Measurements from ENCODE around the gene ATP1A1. TPM values are rescaled to one million over a fixed set of nuclear protein-coding genes. Genes with fewer than 3 reads are reported as not detected.

The ATP1A1 gene
- total RNA-seq, 4 donors from 2014 or later = 324 to 3,097 (median 1,990) TPM

DNA sequence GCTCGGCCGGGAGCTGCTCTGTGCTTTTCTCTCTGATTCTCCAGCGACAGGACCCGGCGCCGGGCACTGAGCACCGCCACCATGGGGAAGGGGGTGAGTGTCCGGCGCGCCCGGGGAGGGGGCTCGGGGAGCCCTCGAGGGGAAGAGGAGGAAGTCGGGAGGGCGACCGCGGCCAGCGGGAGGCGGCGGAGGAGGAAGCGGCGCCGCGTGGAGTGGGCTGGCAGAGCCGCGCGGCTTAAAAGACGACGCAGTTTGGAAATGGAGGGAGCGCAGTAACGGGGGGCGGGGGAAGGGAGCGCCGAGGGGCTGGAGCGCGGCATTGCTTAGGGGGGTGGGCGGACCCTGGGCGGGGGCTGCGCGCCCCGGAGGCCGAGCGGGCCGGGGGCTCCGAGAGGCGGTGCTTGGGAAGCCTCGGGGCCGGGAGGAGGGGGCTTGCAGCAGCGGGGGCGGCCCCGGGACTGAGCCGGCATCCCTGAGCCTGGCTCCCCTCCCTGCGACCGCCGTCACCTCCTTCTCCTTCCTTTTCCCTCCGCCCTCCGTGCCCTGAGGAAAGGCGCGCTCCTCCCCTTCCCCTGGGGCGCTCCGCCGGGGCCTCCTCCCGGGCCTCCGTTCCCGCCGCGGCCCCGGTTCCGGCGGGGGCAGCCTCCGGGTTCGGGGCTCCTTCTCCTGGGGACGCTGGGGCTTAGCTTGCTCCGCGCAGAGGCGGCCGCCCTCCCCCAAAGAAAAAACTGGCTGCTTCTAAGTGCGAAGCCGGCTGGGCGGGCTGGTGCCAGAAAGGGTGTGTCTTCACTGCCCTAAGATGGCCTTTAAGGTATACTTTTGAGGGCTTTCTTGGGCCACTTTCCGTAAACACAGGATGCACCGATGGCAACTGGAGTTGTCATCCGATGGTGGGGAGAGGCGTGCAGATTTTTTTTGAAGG lies 648 bp downstream of the ATP1A1 start:
- in situ Hi-C loops (cut with MboI; ENCODE audit: low pct_ligation_motif_present in 1 of 4, low pct_unique_long_range_greater_than_20kb in 1 of 4, low sequenced_read_pairs in 3 of 4) (loop anchor here (25.0 kb wide), 2 partner anchors 114 to 211 kb away; no protein-coding TSS in a partner anchor), intact Hi-C loops (cut with DNase I; ENCODE audit: low total_unique reads) (no loop called here)
- Histone ChIP-seq H3K27me3 (no peaks in the 10 kb centered on the region), H3K27ac (peak overlapping the region; percentile 96 to 99 (median 98)), H3K9me3 (no peaks in the 10 kb centered on the region), H3K36me3 (no peaks in the 10 kb centered on the region), H3K4me1 (peaks cover 17 to 55% (median 51%) of the 10 kb centered on the region in 4 donors), H3K4me3 (peak overlapping the region; percentile 95 to 99 (median 98))
- peak; percentile 76 for DNase-seq
- 1% methylated on average over 25 of the region's 84 CpGs; no CpG with 5 or more reads in 1 of the 2 donors for WGBS, 2 donors (ENCODE audit: low coverage in 1 of 2)
- TF ChIP-seq POLR2A (IDR thresholded peaks at IDR 0.05) = peak; percentile 55
- TF ChIP-seq, protein P1, sequence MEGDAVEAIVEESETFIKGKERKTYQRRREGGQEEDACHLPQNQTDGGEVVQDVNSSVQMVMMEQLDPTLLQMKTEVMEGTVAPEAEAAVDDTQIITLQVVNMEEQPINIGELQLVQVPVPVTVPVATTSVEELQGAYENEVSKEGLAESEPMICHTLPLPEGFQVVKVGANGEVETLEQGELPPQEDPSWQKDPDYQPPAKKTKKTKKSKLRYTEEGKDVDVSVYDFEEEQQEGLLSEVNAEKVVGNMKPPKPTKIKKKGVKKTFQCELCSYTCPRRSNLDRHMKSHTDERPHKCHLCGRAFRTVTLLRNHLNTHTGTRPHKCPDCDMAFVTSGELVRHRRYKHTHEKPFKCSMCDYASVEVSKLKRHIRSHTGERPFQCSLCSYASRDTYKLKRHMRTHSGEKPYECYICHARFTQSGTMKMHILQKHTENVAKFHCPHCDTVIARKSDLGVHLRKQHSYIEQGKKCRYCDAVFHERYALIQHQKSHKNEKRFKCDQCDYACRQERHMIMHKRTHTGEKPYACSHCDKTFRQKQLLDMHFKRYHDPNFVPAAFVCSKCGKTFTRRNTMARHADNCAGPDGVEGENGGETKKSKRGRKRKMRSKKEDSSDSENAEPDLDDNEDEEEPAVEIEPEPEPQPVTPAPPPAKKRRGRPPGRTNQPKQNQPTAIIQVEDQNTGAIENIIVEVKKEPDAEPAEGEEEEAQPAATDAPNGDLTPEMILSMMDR (IDR thresholded peaks at IDR 0.05) = no peak
- TF ChIP-seq POLR2AphosphoS5 (IDR thresholded peaks at IDR 0.05) = peak; percentile 35 to 59 (median 41)
- TF ChIP-seq EP300 (IDR thresholded peaks at IDR 0.05; ENCODE audit: low read depth) = no peak

DNA sequence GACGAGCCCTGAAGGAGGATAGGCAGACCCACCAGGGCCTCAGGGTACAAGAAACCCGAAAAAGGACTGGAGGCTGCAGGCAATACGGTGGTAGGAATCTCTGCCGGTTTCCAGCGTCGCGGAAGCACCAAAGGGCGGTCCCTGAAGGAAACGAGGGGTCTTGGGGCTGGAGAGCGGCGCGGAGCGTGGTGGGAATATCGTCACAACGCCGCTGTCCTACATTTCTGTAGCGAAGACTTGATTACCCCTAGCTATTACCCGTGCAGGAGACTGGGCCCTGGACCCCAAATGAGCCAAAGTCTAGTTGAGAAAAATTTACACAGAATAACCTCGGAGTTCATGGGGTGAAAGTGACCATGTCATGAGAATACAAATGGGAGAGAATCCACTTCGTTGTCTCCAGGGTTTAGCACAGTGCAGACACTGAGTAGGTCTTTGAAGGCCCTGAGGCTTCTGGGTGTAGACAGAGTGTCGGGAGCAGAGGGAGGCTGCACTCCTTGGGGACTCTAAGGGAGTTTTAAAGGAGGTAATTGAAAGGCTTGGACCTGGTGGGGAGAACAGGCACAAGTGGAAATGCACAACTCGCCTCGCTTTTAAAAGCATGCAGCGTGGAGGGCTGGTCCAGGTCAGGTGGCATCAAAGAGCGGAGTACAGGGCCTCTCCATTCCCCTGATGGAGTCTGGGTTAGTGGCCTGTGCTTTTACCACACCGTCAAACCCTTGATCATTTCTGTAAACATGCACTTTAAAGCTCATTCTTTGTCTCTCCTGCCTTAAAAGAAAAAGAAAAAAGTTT lies 1.5 kb downstream of the ATP1A1 start:
- no peaks in the 10 kb centered on the region for H3K27me3 ChIP-seq
- peak overlapping the region; percentile 95 to 99 (median 98) for H3K4me3 ChIP-seq
- in situ Hi-C loops (cut with MboI; ENCODE audit: low pct_ligation_motif_present in 1 of 4, low pct_unique_long_range_greater_than_20kb in 1 of 4, low sequenced_read_pairs in 3 of 4) = loop anchor here (25.0 kb wide), 2 partner anchors 113 to 212 kb away; no protein-coding TSS in a partner anchor
- no peaks in the 10 kb centered on the region for H3K36me3 ChIP-seq
- intact Hi-C loops (cut with DNase I; ENCODE audit: low total_unique reads) = no loop called here
- TF ChIP-seq POLR2AphosphoS5 (IDR thresholded peaks at IDR 0.05) (no peak), EP300 (IDR thresholded peaks at IDR 0.05; ENCODE audit: low read depth) (no peak), POLR2A (IDR thresholded peaks at IDR 0.05) (peak; percentile 26)
- TF ChIP-seq, protein P1 (IDR thresholded peaks at IDR 0.05) = no peak
- DNase-seq = peak; percentile 36
- peak overlapping the region; percentile 96 to 99 (median 98) for H3K27ac ChIP-seq
- no peaks in the 10 kb centered on the region for H3K9me3 ChIP-seq
- 17% methylated on average over 1 to 26 of the region's 26 CpGs for WGBS, 2 donors (ENCODE audit: low coverage in 1 of 2)
- H3K4me1 ChIP-seq = peaks cover 23 to 63% (median 59%) of the 10 kb centered on the region in 4 donors

DNA sequence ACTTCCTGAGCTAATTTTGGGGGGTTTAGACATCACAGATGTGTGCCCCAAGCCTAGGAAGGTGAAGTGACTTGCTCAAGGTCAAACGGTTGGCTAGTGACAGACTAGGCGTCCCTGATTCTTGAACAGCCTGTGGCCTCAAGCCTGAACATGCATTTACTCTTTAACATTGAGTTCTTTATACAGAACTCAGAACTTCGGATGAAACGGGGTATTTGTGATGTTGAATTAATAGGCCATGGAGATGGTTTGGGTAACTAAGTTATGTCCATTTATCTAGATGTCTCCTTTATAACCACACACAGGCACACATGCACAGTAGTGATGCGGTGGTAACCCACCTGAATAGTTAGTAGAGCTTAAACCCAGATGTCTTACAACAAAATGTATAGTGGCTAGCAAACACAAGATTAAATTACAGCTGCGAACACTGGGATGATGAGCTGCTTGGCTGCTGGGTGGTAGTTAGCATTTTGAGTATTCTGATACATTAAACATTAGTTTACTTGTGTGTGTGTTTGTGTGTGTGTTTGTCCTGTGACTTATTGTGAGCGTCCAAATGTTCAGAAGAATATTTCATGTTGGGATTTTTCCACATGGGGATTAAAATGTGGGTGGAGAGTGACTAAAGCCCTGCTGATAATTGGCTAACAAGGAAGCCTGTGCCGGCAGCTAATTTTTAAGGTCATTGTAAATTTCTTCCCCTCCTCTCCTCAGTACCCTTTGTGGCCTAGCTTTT lies 2.3 kb downstream of the ATP1A1 start:
- no peaks in the 10 kb centered on the region for H3K36me3 ChIP-seq
- H3K4me3 ChIP-seq = peak overlapping the region; percentile 95 to 99 (median 98)
- intact Hi-C loops (cut with DNase I; ENCODE audit: low total_unique reads) = no loop called here
- peak overlapping the region; percentile 96 to 99 (median 98) for H3K27ac ChIP-seq
- TF ChIP-seq POLR2AphosphoS5 (IDR thresholded peaks at IDR 0.05) = no peak
- in situ Hi-C loops (cut with MboI; ENCODE audit: low pct_ligation_motif_present in 1 of 4, low pct_unique_long_range_greater_than_20kb in 1 of 4, low sequenced_read_pairs in 3 of 4) = no loop called here
- H3K9me3 ChIP-seq = no peaks in the 10 kb centered on the region
- peaks cover 26 to 71% (median 67%) of the 10 kb centered on the region in 4 donors for H3K4me1 ChIP-seq
- H3K27me3 ChIP-seq = no peaks in the 10 kb centered on the region
- DNase-seq = no peak
- 30 to 31% methylated on average over 5 to 8 of the region's 8 CpGs for WGBS, 2 donors (ENCODE audit: low coverage in 1 of 2)

DNA sequence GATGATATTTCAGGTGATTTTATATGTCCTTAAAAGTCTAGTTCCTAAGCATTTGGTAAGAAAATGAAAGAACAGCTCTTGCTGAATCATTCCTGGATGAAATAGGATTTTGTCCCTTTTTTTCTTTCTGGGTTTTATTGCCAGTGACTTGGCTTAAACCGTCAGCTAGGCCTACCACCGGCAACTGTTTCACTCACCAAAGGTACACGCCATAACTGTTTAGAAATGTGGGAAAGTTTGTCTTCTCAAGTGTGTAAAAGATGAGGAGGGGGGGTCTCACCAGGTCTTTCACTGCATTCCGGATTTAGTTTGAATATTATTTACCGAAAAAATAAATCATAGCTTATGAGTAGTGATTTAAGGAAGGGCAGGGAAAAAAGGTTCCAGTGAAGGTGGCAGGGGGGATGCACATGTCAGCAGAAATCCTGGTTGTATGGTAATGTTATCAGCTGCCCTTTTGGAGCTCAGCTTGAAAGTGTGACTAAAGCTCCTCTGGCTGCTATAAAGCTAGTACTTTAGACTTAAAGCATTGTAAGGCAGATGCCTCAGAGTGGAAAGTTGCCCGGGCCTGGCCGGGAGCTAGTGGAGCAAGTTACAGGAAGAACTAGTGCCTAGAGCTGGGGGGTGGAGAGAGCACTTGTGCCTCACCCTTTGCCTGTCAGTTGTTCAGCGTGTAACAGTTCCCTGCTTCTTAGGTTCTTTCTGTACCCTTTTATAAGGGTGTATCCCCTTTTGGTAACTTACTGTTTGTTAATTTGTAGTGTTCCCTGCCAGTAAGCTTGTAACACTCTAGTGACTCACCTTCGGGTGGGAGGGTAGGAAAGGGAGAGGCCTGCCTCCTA lies 3.1 kb downstream of the ATP1A1 start:
- in situ Hi-C loops (cut with MboI; ENCODE audit: low pct_ligation_motif_present in 1 of 4, low pct_unique_long_range_greater_than_20kb in 1 of 4, low sequenced_read_pairs in 3 of 4) (no loop called here), intact Hi-C loops (cut with DNase I; ENCODE audit: low total_unique reads) (no loop called here)
- Histone ChIP-seq H3K9me3 (no peaks in the 10 kb centered on the region), H3K27me3 (no peaks in the 10 kb centered on the region), H3K4me1 (peaks cover 28 to 78% (median 74%) of the 10 kb centered on the region in 4 donors), H3K4me3 (peak overlapping the region in 3 of 4 donors; percentile 97 to 99 (median 99)), H3K36me3 (no peaks in the 10 kb centered on the region), H3K27ac (peak overlapping the region; percentile 96 to 99 (median 98))
- TF ChIP-seq POLR2A (IDR thresholded peaks at IDR 0.05) = peak; percentile 87
- TF ChIP-seq, protein P1 (IDR thresholded peaks at IDR 0.05) = no peak
- peak; percentile 83 to 91 (median 86) for TF ChIP-seq POLR2AphosphoS5 (IDR thresholded peaks at IDR 0.05)
- TF ChIP-seq EP300 (IDR thresholded peaks at IDR 0.05; ENCODE audit: low read depth) = peak; percentile 69
- peak; percentile 90 for DNase-seq
- WGBS, 2 donors (ENCODE audit: low coverage in 1 of 2) = 19 to 26% methylated on average over 6 to 9 of the region's 9 CpGs
